ACHN (cell line): ENCODE results near the gene IL11.

Source experiments
- DNase-seq: peaks from one replicate; pipeline ENCODE4 v3.0.0-alpha.2; 2015
- in situ Hi-C: cut with HindIII; loops from 2 replicates; pipeline ENCODE4 v1.10.0; 2017; ENCODE audit warnings: low sequenced_read_pairs, low pct_ligation_motif_present, low pct_unique_long_range_greater_than_20kb

The IL11 gene

GRCh38 chr19:55392820-55393761 lies 22.8 kb upstream of the IL11 start:
- no peak for DNase-seq
- in situ Hi-C loops = no loop called here

- in situ Hi-C loops = no loop called here
- no peak for DNase-seq
Observed at GRCh38 chr19:55391702-55392615, 21.7 kb upstream of the IL11 start.

GRCh38 chr19:55391191-55391670 lies 21.0 kb upstream of the IL11 start:
- in situ Hi-C loops = no loop called here
- no peak for DNase-seq

GRCh38 chr19:55390461-55390880 lies 20.2 kb upstream of the IL11 start:
- no peak for DNase-seq
- in situ Hi-C loops = no loop called here

GRCh38 chr19:55389386-55390317 lies 19.4 kb upstream of the IL11 start:
- in situ Hi-C loops = no loop called here
- no peak for DNase-seq

- DNase-seq = no peak
- in situ Hi-C loops = no loop called here
Observed at GRCh38 chr19:55387736-55388497, 17.7 kb upstream of the IL11 start.

- in situ Hi-C loops = no loop called here
- DNase-seq = no peak
Observed at GRCh38 chr19:55386493-55386971, 16.3 kb upstream of the IL11 start.

GRCh38 chr19:55385724-55386492 lies 15.6 kb upstream of the IL11 start, which contains the start of gene RPL28:
RPL28 (plus strand) TSS chr19:55385932; CDS start chr19:55386358, 426 bp downstream.
- peak; percentile 98 for DNase-seq
- in situ Hi-C loops = no loop called here

- DNase-seq = peak; percentile 94
- in situ Hi-C loops = no loop called here
Observed at GRCh38 chr19:55384920-55385723, 14.9 kb upstream of the IL11 start.

GRCh38 chr19:55384131-55384919 lies 14.1 kb upstream of the IL11 start, which contains the start of gene TMEM238:
TMEM238 (minus strand) TSS chr19:55384292; CDS start chr19:55384259, 33 bp downstream.
- no peak for DNase-seq

GRCh38 chr19:55383279-55384130 lies 13.2 kb upstream of the IL11 start:
- in situ Hi-C loops = no loop called here
- peak; percentile 70 for DNase-seq

More at GRCh38 chr19:55384131-55384919, 14.1 kb upstream of the IL11 start, which contains the start of gene TMEM238:
- in situ Hi-C loops = no loop called here

- in situ Hi-C loops = no loop called here
- no peak for DNase-seq
Observed at GRCh38 chr19:55382522-55383054, 12.3 kb upstream of the IL11 start.

- in situ Hi-C loops = no loop called here
- no peak for DNase-seq
Observed at GRCh38 chr19:55382013-55382412, 11.8 kb upstream of the IL11 start.

GRCh38 chr19:55379174-55379573 lies 8.9 kb upstream of the IL11 start:
- in situ Hi-C loops = no loop called here
- DNase-seq = no peak
